SK-N-SH (cell line): ENCODE data around the gene WDFY2. TPM values are rescaled to one million over a fixed set of nuclear protein-coding genes. Genes with fewer than 3 reads are reported as not detected.

Experiments used
- CTCF ChIA-PET: fragments of 300-600, 350-600 bp; formaldehyde crosslinking; extraction: SDS; loops from one replicate; lab custom pipeline; 2021; lab: Yijun Ruan, JAX
- POLR2A ChIA-PET: fragments of 350-600 bp; sonication (Branson Sonifier 250); formaldehyde crosslinking; extraction: SDS; loops from one replicate; lab custom pipeline; 2020; ENCODE audit warnings: antibody characterized with exemption, inconsistent platforms; lab: Yijun Ruan, JAX
- DNase-seq: peaks from one replicate; pipeline ENCODE4 v3.0.0; 2012
- H2AFZ ChIP-seq: fragments of 200-600 bp; sonication (generic); 2 replicates; pipeline ENCODE4 v1.8.1; 2016; ENCODE audit warnings: antibody characterized with exemption, mild to moderate bottlenecking, low read depth
- H3F3A ChIP-seq: fragments of 200-600 bp; sonication (generic); replicated peaks from 2 replicates; pipeline ENCODE3; 2016; ENCODE audit warnings: antibody characterized with exemption, mild to moderate bottlenecking; ENCODE audit not compliant: insufficient read depth
- H3K27ac ChIP-seq, 2 experiments: fragments of 200-500 bp in 1 of 2; fragments of 200-600 bp in 1 of 2; sonication (Bioruptor generic) in 1 of 2; sonication (generic), shearing (Covaris generic) in 1 of 2; 2 replicates each; pipeline versions ENCODE4 v1.5.1 to v1.6.1; 2014 to 2016; ENCODE audit warnings: low read depth in 2 of 2, inconsistent platforms in 1 of 2, low read length in 1 of 2, mild to moderate bottlenecking in 1 of 2, mixed read lengths in 1 of 2
- H3K27me3 ChIP-seq: fragments of 200-600 bp; sonication (generic), shearing (Covaris generic); 2 replicates; pipeline ENCODE4 v1.6.1; 2016; ENCODE audit warnings: mixed run types; ENCODE audit not compliant: insufficient read depth
- H3K36me3 ChIP-seq, 2 experiments: fragments of 200-500 bp in 1 of 2; fragments of 200-600 bp in 1 of 2; sonication (Bioruptor generic) in 1 of 2; sonication (generic) in 1 of 2; replicated peaks in 1 of 2; 2 replicates each; pipeline versions ENCODE3 to v1.5.1; 2014 to 2016; ENCODE audit warnings: low read length in 1 of 2, mild to moderate bottlenecking in 1 of 2; ENCODE audit not compliant: insufficient read depth in 2 of 2, control insufficient read depth in 1 of 2
- H3K4me1 ChIP-seq, 2 experiments: fragments of 200-500 bp in 1 of 2; fragments of 200-600 bp in 1 of 2; sonication (Bioruptor generic) in 1 of 2; sonication (generic), shearing (Covaris generic) in 1 of 2; 2 replicates each; pipeline versions ENCODE4 v1.5.1 to v1.6.1; 2014 to 2016; ENCODE audit warnings: low read depth in 1 of 2, low read length in 1 of 2, mixed run types in 1 of 2; ENCODE audit not compliant: insufficient read depth in 2 of 2, control insufficient read depth in 1 of 2
- H3K4me2 ChIP-seq: fragments of 200-600 bp; sonication (generic), shearing (Covaris generic); 2 replicates; pipeline ENCODE4 v1.6.1; 2017; ENCODE audit warnings: mixed run types
- H3K4me3 ChIP-seq, 2 experiments: fragments of 200-500 bp in 1 of 2; fragments of 200-600 bp in 1 of 2; sonication (Bioruptor generic) in 1 of 2; sonication (generic), shearing (Covaris generic) in 1 of 2; 2 replicates each; pipeline versions ENCODE4 v1.5.1 to v1.8.1; 2014 to 2016; ENCODE audit warnings: low read depth in 2 of 2, inconsistent platforms in 1 of 2, low read length in 1 of 2, mild to moderate bottlenecking in 1 of 2, mixed read lengths in 1 of 2, moderate library complexity in 1 of 2
- H3K79me2 ChIP-seq: fragments of 200-600 bp; sonication (generic); 2 replicates; pipeline ENCODE4 v1.8.1; 2017; ENCODE audit warnings: mild to moderate bottlenecking; ENCODE audit not compliant: insufficient read depth
- H3K9ac ChIP-seq: fragments of 200-600 bp; sonication (generic); 2 replicates; pipeline ENCODE4 v1.6.1; 2017; ENCODE audit warnings: mixed run types
- H3K9me2 ChIP-seq: fragments of 200-600 bp; sonication (generic); 2 replicates; pipeline ENCODE4 v1.6.1; 2017; ENCODE audit warnings: mixed run types
- H3K9me3 ChIP-seq: fragments of 200-600 bp; sonication (generic); 2 replicates; pipeline ENCODE4 v1.6.1; 2017; ENCODE audit warnings: mixed run types, mild to moderate bottlenecking, moderate library complexity
- H4K20me1 ChIP-seq: fragments of 200-600 bp; sonication (generic); 2 replicates; pipeline ENCODE4 v1.6.1; 2017; ENCODE audit warnings: mild to moderate bottlenecking, mixed run types; ENCODE audit not compliant: insufficient read depth
- ELF1 ChIP-seq: IDR thresholded peaks from 2 replicates; pipeline ENCODE4 v1.4.0; 2012
- FOSL2 ChIP-seq: IDR thresholded peaks from 2 replicates; pipeline ENCODE4 v1.4.0; 2012; ENCODE audit warnings: low read depth, mild to moderate bottlenecking, moderate library complexity, borderline replicate concordance
- FOXM1 ChIP-seq: IDR thresholded peaks from 2 replicates; pipeline ENCODE4 v1.4.0; 2012; ENCODE audit warnings: low read depth, mild to moderate bottlenecking
- GABPA ChIP-seq: IDR thresholded peaks from 2 replicates; pipeline ENCODE4 v1.4.0; 2012; ENCODE audit warnings: low read depth, mild to moderate bottlenecking
- GATA2 ChIP-seq: sonication (generic); formaldehyde crosslinking; IDR thresholded peaks from 2 replicates; pipeline ENCODE4 v1.5.0; 2020; ENCODE audit warnings: mild to moderate bottlenecking, missing genetic modification reagents
- JUND ChIP-seq: IDR thresholded peaks from 2 replicates; pipeline ENCODE4 v1.4.0; 2012
- MEF2A ChIP-seq: IDR thresholded peaks from 2 replicates; pipeline ENCODE4 v1.4.0; 2012; ENCODE audit warnings: low read depth, borderline replicate concordance
- NRF1 ChIP-seq: IDR thresholded peaks from 2 replicates; pipeline ENCODE4 v1.6.1; 2012; ENCODE audit warnings: low read depth, mild to moderate bottlenecking, low read length
- POLR2AphosphoS5 ChIP-seq: IDR thresholded peaks from 2 replicates; pipeline ENCODE4 v1.6.1; 2012; ENCODE audit warnings: low read depth, low read length
- RCOR1 ChIP-seq: fragments of 150-350 bp; IDR thresholded peaks from 2 replicates; pipeline ENCODE4 v1.6.1; 2017; ENCODE audit warnings: antibody characterized with exemption, low read length
- SIN3A ChIP-seq: IDR thresholded peaks from 2 replicates; pipeline ENCODE4 v1.6.1; 2012; ENCODE audit warnings: low read depth, mild to moderate bottlenecking, low read length, moderate library complexity, borderline replicate concordance
- TEAD4 ChIP-seq: IDR thresholded peaks from 2 replicates; pipeline ENCODE4 v1.4.0; 2012; ENCODE audit warnings: mild to moderate bottlenecking, borderline replicate concordance; ENCODE audit not compliant: insufficient read depth
- YY1 ChIP-seq: IDR thresholded peaks from 2 replicates; pipeline ENCODE4 v1.4.0; 2012; ENCODE audit warnings: low read depth, mild to moderate bottlenecking
- WGBS: methylation state at CpG from one replicate; pipeline ENCODE4 v1.1.6; 2017; ENCODE audit warnings: low lambda C conversion rate; 5-methylcytosine and 5-hydroxymethylcytosine counted together
- polyA plus RNA-seq, 3 experiments: library from polyadenylated mRNA; depleted of rRNA; stranded (reverse); fragments of >200 nt; gene quantifications; 2 replicates each; pipeline ENCODE4 v1.2.3, GENCODE V29; 2012
- TF ChIP-seq, protein P1 (sequence below): IDR thresholded peaks from 2 replicates; pipeline ENCODE4 v1.4.0; 2012; ENCODE audit warnings: low read depth, borderline replicate concordance
- TF ChIP-seq, protein P2 (sequence below): IDR thresholded peaks from 2 replicates; pipeline ENCODE4 v1.4.0; 2012; ENCODE audit warnings: low read depth
- TF ChIP-seq, protein P3 (sequence below): fragments of 150-350 bp; IDR thresholded peaks from 2 replicates; pipeline ENCODE4 v1.6.1; 2016; ENCODE audit warnings: mild to moderate bottlenecking, low read depth, low read length
- TF ChIP-seq, protein P4 (sequence below): fragments of 200-600 bp; sonication (generic); IDR thresholded peaks from 2 replicates; pipeline ENCODE4 v1.6.1; 2017; ENCODE audit warnings: antibody characterized with exemption, mild to moderate bottlenecking, moderate library complexity
- TF ChIP-seq, protein P5 (sequence below): IDR thresholded peaks from 2 replicates; pipeline ENCODE4; 2012

WDFY2 gene
- polyA plus RNA-seq, 1 of the 3 experiments (the other 2 are of a cell fraction) = 4.1 TPM

DNA sequence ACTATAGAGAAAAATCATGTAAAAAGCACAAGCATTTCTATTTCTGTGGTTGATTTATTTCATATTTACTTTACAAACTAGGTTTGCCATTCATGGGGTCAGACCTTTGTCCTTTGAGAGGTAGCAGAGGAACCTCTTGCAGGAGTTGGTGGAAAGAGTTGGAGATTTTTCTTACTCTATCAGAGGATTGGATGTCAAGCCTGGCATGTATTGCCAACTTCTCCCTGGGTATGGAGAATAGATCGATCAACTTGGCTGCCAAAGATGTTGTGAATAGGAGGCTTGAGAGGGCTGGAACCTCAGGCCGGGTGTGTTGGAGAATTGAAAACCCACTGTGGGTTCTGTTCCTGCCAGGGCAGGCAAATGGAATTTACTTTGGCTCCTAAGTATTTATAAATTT lies 81.2 kb downstream of the WDFY2 start (continued):
- no peak for TF ChIP-seq FOSL2
- TF ChIP-seq, all 33 proteins: peak for 0

DNA sequence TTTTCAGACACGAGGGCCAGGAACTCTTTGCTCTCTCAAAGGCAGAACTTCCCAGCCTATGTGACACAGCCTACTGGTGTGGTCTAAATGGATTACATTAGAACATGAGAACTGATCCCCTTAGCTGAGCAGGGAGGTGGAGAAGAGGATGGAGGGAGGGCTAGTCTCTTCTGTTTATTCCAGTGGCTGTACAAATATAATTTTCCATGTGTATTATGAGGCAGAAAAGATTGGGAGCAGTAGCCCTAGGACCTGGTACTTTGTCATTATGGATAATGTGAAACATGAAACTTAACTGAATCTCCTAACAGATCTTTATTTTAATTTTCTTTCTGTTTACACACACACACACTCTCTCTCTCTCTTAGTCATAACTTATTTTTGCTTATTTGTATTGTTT lies 82.1 kb downstream of the WDFY2 start:
- no peaks in the 10 kb centered on the region for H3K9me3 ChIP-seq
- DNase-seq = no peak
- CTCF ChIA-PET = no interaction called here
- no peaks in the 10 kb centered on the region for H3K36me3 ChIP-seq
- H3K4me3 ChIP-seq = no peak overlapping the region
- peaks cover 50% of the 10 kb centered on the region for H3K79me2 ChIP-seq
- H3K4me1 ChIP-seq = peaks cover 8 to 21% of the 10 kb centered on the region in 2 experiments; a peak in 3 of 4 replicates
- no peak overlapping the region for H3K9ac ChIP-seq
- H3K4me2 ChIP-seq = no peak overlapping the region
- TF ChIP-seq SIN3A = no peak
- TF ChIP-seq GABPA = no peak
- no peak for TF ChIP-seq RCOR1
- TF ChIP-seq FOSL2 = no peak
- TF ChIP-seq, protein P1, sequence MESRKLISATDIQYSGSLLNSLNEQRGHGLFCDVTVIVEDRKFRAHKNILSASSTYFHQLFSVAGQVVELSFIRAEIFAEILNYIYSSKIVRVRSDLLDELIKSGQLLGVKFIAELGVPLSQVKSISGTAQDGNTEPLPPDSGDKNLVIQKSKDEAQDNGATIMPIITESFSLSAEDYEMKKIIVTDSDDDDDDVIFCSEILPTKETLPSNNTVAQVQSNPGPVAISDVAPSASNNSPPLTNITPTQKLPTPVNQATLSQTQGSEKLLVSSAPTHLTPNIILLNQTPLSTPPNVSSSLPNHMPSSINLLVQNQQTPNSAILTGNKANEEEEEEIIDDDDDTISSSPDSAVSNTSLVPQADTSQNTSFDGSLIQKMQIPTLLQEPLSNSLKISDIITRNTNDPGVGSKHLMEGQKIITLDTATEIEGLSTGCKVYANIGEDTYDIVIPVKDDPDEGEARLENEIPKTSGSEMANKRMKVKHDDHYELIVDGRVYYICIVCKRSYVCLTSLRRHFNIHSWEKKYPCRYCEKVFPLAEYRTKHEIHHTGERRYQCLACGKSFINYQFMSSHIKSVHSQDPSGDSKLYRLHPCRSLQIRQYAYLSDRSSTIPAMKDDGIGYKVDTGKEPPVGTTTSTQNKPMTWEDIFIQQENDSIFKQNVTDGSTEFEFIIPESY = no peak
- TF ChIP-seq JUND = no peak
- TF ChIP-seq YY1 = no peak
- TF ChIP-seq, protein P2, sequence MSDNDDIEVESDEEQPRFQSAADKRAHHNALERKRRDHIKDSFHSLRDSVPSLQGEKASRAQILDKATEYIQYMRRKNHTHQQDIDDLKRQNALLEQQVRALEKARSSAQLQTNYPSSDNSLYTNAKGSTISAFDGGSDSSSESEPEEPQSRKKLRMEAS = no peak
- no peak for TF ChIP-seq MEF2A
- no peak for TF ChIP-seq NRF1
- TF ChIP-seq, protein P3, sequence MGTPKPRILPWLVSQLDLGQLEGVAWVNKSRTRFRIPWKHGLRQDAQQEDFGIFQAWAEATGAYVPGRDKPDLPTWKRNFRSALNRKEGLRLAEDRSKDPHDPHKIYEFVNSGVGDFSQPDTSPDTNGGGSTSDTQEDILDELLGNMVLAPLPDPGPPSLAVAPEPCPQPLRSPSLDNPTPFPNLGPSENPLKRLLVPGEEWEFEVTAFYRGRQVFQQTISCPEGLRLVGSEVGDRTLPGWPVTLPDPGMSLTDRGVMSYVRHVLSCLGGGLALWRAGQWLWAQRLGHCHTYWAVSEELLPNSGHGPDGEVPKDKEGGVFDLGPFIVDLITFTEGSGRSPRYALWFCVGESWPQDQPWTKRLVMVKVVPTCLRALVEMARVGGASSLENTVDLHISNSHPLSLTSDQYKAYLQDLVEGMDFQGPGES = no peak
- TF ChIP-seq, all 33 proteins: peak for 0
- 52% methylated on average over 1 of the region's 1 CpG for WGBS
- Histone ChIP-seq H2AFZ (no peak overlapping the region), H3K9me2 (no peaks in the 10 kb centered on the region), H3F3A (peaks cover 9% of the 10 kb centered on the region), H4K20me1 (no peaks in the 10 kb centered on the region), H3K27ac (peak overlapping the region in 1 of 2 experiments; percentile 14; a peak in 1 of 4 replicates), H3K27me3 (no peaks in the 10 kb centered on the region)
- POLR2A ChIA-PET = no interaction called here

DNA sequence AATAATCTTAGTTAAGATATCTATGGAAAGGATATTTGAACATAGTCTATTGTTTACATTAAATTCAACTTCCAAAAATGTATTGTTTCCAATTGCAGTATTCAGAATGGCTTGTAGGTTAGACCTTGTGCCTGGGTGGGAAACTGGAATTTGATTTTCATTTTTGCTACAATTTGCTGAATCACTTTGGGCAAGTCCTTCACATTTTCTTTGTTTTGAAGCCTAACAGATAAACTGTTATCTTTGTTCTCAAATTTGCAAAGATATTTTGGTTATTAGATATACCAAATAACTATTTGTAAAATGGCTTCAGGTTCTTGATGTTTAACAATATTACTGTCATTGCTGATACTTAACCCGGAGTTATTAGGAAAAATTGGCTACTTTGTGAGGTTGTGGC lies 82.6 kb downstream of the WDFY2 start:
- Histone ChIP-seq H4K20me1 (no peaks in the 10 kb centered on the region), H3K79me2 (peaks cover 54% of the 10 kb centered on the region), H3K9me3 (no peaks in the 10 kb centered on the region), H3K4me3 (no peak overlapping the region), H3K9ac (no peak overlapping the region), H3K4me1 (peaks cover 8 to 21% of the 10 kb centered on the region in 2 experiments; a peak in 3 of 4 replicates), H2AFZ (no peak overlapping the region), H3K27me3 (no peaks in the 10 kb centered on the region), H3K4me2 (no peak overlapping the region), H3F3A (peaks cover 9% of the 10 kb centered on the region)
- POLR2A ChIA-PET = no interaction called here
- CTCF ChIA-PET = no interaction called here
- DNase-seq = no peak
- 73% methylated on average over 1 of the region's 1 CpG for WGBS
- no peak for TF ChIP-seq POLR2AphosphoS5
- no peak for TF ChIP-seq ELF1
- TF ChIP-seq, protein P2 = no peak
- TF ChIP-seq GATA2 (CRISPR knock-in tag) = no peak
- TF ChIP-seq, protein P1 = no peak
- TF ChIP-seq, protein P4, sequence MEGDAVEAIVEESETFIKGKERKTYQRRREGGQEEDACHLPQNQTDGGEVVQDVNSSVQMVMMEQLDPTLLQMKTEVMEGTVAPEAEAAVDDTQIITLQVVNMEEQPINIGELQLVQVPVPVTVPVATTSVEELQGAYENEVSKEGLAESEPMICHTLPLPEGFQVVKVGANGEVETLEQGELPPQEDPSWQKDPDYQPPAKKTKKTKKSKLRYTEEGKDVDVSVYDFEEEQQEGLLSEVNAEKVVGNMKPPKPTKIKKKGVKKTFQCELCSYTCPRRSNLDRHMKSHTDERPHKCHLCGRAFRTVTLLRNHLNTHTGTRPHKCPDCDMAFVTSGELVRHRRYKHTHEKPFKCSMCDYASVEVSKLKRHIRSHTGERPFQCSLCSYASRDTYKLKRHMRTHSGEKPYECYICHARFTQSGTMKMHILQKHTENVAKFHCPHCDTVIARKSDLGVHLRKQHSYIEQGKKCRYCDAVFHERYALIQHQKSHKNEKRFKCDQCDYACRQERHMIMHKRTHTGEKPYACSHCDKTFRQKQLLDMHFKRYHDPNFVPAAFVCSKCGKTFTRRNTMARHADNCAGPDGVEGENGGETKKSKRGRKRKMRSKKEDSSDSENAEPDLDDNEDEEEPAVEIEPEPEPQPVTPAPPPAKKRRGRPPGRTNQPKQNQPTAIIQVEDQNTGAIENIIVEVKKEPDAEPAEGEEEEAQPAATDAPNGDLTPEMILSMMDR = no peak
- TF ChIP-seq FOXM1 = no peak
- TF ChIP-seq, protein P5, sequence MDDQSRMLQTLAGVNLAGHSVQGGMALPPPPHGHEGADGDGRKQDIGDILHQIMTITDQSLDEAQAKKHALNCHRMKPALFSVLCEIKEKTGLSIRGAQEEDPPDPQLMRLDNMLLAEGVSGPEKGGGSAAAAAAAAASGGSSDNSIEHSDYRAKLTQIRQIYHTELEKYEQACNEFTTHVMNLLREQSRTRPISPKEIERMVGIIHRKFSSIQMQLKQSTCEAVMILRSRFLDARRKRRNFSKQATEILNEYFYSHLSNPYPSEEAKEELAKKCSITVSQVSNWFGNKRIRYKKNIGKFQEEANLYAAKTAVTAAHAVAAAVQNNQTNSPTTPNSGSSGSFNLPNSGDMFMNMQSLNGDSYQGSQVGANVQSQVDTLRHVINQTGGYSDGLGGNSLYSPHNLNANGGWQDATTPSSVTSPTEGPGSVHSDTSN = no peak
- no peak for TF ChIP-seq TEAD4
- TF ChIP-seq, all 33 proteins: peak for 0
- no peaks in the 10 kb centered on the region for H3K36me3 ChIP-seq
- H3K27ac ChIP-seq = peak overlapping the region in 1 of 2 experiments; percentile 14; a peak in 1 of 4 replicates
- no peaks in the 10 kb centered on the region for H3K9me2 ChIP-seq
